T-helper 2 cell treated with Interferon-gamma antibody and Interleukin-4, amounts not matched to agents 5 μg/mL and 100 μg/mL, for 36 hours (primary cell): ENCODE data around the gene FGF14.

Source experiments
- DNase-seq: peaks from one replicate; pipeline ENCODE4 v3.0.0; 2021; ENCODE audit warnings: low spot score
- H3K27ac Mint-ChIP-seq: one replicate; pipeline ENCODE4 v1.8.0; 2021; ENCODE audit warnings: mild to moderate bottlenecking, mixed read lengths
- H3K27me3 Mint-ChIP-seq: one replicate; pipeline ENCODE4 v1.8.0; 2021; ENCODE audit warnings: low read depth, mixed read lengths
- H3K36me3 Mint-ChIP-seq: one replicate; pipeline ENCODE4 v1.8.0; 2021; ENCODE audit warnings: low read depth, mixed read lengths
- H3K4me1 Mint-ChIP-seq: one replicate; pipeline ENCODE4 v1.8.0; 2021; ENCODE audit warnings: low read depth, mixed read lengths
- H3K4me3 Mint-ChIP-seq: one replicate; pipeline ENCODE4 v1.8.0; 2022; ENCODE audit warnings: mild to moderate bottlenecking, moderate library complexity, mixed read lengths
- H3K9me3 Mint-ChIP-seq: one replicate; pipeline ENCODE4 v1.8.0; 2021; ENCODE audit warnings: mixed read lengths

FGF14 gene

DNA sequence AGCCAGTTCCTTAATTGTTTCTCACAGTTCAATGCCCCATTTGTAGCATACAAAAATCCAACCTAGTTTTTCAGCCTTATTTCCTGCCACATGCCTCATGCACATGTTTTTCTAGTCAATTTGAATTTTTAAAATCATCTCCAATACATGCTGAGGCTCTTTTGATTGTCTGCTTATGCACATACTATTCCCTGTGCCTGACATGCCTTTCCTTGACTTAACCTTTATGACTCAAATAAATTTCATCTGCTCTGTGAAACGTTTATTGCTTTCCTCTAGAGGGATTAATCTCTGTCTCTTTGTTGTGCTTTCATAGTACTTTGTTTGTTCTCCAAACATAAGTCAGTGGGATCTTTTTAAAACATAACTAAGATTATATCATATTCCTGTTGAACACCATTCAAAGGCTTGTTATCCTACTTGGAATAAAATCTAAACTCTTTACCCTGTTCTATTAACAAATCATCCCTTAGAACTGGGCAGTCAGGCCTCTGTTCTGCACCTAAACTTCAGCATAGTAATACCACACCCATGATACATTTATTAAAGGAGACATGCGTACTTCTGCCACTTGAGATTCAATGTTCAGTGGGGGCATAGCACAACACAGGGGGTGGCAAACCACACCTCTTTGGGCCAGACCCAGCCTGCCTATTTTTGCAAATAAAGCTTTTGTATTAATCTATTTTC lies 346.6 kb downstream of the FGF14 start:
- Mint-ChIP-seq H3K9me3 (peaks cover 33% of the 10 kb centered on the region), H3K4me3 (no peak overlapping the region), H3K27me3 (no peaks in the 10 kb centered on the region), H3K4me1 (no peaks in the 10 kb centered on the region), H3K27ac (no peak overlapping the region), H3K36me3 (no peaks in the 10 kb centered on the region)
- no peak for DNase-seq

DNA sequence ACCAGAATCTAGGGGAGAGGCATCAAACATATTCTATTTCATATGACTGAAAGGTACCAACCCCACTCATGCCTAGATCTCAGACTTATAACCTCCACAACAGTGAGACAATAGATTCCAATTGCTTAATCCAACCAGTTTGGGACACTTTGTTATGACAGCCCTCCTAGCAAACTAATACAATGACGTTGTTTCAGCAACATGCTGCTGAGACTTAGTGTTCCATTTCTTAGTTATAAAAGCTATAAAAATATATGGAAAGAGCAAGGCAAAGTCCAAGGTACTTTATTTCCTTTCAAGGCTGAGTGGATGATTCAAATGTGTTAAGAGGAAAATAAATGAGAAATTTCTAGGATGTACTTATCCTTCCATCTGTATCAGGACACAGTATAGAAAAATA lies 352.0 kb downstream of the FGF14 start:
- Mint-ChIP-seq H3K27me3 (no peaks in the 10 kb centered on the region), H3K4me3 (no peak overlapping the region)

DNA sequence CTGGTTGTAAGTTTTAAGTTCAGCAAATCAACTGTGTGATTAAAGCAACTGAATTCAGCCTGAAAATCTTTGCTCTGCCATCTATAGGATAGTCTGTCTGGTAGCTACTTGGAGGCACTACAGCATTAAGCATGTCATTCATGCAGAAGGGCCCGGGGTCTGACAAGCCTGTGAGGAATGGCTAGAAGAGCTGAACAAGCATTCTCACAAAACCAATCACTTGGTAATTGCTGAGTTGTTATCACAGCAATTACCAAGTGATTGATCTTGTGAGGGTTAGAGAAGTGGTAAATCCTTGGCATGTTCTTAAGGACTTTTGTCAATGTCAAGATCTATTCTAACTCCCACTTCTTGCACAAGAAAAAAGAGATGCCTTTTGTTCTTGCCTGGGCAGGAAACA lies 356.1 kb downstream of the FGF14 start:
- Mint-ChIP-seq H3K27ac (no peak overlapping the region), H3K4me3 (no peak overlapping the region), H3K27me3 (no peaks in the 10 kb centered on the region), H3K9me3 (peaks cover 4% of the 10 kb centered on the region), H3K4me1 (no peaks in the 10 kb centered on the region), H3K36me3 (no peaks in the 10 kb centered on the region)
- no peak for DNase-seq

More for the DNA sequence above, 352.0 kb downstream of the FGF14 start:
- Mint-ChIP-seq H3K27ac (no peak overlapping the region), H3K36me3 (no peaks in the 10 kb centered on the region), H3K4me1 (no peaks in the 10 kb centered on the region), H3K9me3 (peaks cover 33% of the 10 kb centered on the region)
- DNase-seq, result no peak

DNA sequence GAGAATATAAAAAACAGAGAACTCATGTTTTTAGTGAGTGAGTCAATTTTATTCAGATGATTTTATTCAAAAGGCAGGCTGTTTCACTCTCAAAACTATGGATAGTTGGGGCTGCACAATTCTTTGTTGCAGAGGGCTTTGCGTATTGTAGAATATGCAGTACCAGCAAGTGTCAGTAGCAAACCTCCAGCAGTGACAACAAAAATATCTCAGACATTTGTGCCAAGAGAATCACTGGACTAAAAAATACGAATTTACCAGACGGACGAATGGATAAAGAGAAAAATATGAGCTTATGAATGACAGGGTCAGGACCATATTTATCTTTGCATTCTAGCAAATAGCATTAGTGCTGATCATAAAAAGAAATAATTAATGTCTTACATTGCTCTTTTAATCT lies 359.1 kb downstream of the FGF14 start:
- no peaks in the 10 kb centered on the region for H3K4me1 Mint-ChIP-seq
- H3K27me3 Mint-ChIP-seq, result no peaks in the 10 kb centered on the region
- H3K36me3 Mint-ChIP-seq, result no peaks in the 10 kb centered on the region

DNA sequence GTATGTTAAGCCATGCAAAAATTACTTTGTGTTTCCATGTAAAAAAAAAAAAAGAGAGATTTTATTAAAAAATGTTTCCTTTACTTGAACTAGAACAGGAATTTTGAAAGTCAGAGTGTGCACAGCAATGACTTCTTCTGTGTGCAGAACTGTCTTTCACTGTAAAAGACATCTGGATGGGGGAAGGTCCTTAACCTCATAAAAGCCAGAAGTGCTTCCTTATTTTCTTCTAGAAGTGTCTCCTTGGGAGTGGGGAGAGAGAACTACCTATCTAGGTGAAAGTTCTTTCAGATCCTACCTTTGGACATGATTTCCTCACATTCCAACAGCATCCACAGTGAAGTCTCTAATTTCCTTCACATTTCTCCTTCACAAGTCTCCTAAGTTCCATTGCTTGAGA lies 360.3 kb downstream of the FGF14 start:
- Mint-ChIP-seq H3K36me3 (no peaks in the 10 kb centered on the region), H3K4me3 (no peak overlapping the region), H3K27me3 (no peaks in the 10 kb centered on the region), H3K9me3 (no peaks in the 10 kb centered on the region), H3K27ac (no peak overlapping the region), H3K4me1 (no peaks in the 10 kb centered on the region)
- DNase-seq, result no peak

More for the DNA sequence above, 359.1 kb downstream of the FGF14 start:
- no peak overlapping the region for H3K27ac Mint-ChIP-seq
- no peak overlapping the region for H3K4me3 Mint-ChIP-seq
- H3K9me3 Mint-ChIP-seq, result no peaks in the 10 kb centered on the region
- DNase-seq, result no peak

DNA sequence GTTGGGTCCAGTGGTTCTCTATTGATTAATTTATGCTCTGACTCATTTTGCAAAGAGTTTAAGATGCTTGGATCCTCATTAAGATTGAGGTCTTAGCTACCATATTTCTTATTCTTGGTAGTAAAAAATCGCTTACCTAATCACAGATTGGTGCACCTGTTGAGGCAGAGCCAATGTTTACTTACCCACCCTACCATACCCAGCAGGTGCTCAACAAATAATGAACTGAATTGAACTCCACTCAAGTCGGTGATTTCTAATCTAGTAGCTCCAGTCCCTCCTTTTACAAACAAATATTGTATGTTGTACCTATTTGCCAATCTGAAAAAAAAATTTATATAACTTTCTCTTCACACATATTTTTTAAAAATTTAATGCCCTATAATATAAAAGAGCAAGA lies 361.0 kb downstream of the FGF14 start:
- H3K36me3 Mint-ChIP-seq, result no peaks in the 10 kb centered on the region
- no peaks in the 10 kb centered on the region for H3K9me3 Mint-ChIP-seq
- H3K27ac Mint-ChIP-seq, result no peak overlapping the region
- DNase-seq, result no peak
- H3K27me3 Mint-ChIP-seq, result no peaks in the 10 kb centered on the region
- no peaks in the 10 kb centered on the region for H3K4me1 Mint-ChIP-seq
- no peak overlapping the region for H3K4me3 Mint-ChIP-seq

DNA sequence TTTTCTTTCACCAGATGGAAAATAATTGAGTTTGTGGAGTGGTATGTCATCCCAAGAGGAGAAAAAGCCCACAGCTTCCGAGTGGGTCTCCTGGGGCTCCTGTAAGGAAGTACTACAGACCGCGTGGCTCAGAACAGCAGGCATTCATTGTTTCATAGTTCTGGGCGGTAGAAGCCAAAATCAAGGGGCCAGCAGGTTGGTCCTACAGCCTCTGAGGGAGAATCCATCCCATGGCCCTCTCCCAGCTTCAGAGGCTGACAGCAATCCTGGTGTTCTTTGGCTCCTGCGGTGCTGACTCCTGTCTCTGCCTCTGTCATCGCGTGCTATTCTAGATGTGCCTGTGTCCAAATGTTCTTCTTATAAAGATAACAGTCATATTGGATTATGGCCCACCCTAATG lies 362.6 kb downstream of the FGF14 start:
- no peak overlapping the region for H3K27ac Mint-ChIP-seq
- DNase-seq, result no peak
- no peaks in the 10 kb centered on the region for H3K27me3 Mint-ChIP-seq

DNA sequence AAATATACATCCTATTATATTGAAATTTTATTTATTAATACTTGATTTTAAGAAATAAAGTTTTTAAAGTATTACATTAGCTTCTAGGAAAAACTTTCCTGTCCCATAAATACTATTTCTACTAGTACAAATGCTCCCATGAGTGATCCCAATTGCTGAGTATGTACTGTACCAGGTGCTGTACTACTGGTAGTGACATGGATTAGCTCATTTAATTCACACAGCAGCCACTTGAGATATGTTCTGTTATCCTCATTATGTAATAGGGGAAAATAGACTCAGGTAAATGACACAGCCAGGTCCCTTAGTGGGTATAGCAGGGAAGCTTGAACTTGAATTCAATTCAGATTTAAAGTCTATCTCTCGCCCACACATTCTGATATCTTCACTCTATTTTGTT lies 363.1 kb downstream of the FGF14 start:
- DNase-seq, result no peak
- Mint-ChIP-seq H3K9me3 (no peaks in the 10 kb centered on the region), H3K4me3 (no peak overlapping the region), H3K27ac (no peak overlapping the region), H3K36me3 (no peaks in the 10 kb centered on the region), H3K4me1 (no peaks in the 10 kb centered on the region), H3K27me3 (no peaks in the 10 kb centered on the region)

More for the DNA sequence above, 362.6 kb downstream of the FGF14 start:
- Mint-ChIP-seq H3K4me3 (no peak overlapping the region), H3K36me3 (no peaks in the 10 kb centered on the region), H3K4me1 (no peaks in the 10 kb centered on the region), H3K9me3 (no peaks in the 10 kb centered on the region)

DNA sequence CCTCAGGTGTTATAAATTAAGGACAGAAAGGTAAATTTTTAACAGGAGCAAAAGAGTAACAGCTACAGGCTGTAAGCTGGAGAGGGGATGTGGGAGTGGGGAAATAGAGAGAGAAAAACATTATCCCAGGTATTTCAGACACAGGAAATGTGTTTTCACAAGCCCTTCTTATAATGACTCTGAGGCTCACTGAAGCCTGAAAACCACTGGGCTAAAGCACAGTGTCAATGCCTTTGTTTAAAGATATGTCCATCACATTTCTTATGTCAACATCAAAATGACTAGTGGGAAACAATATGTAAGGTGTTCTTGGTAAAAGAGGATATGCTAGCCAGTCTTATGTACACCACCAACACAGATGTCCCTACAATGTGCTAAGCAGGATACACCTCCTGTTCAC lies 365.9 kb downstream of the FGF14 start:
- H3K4me3 Mint-ChIP-seq, result no peak overlapping the region
- no peaks in the 10 kb centered on the region for H3K36me3 Mint-ChIP-seq
- H3K9me3 Mint-ChIP-seq, result no peaks in the 10 kb centered on the region
- no peak for DNase-seq
- no peak overlapping the region for H3K27ac Mint-ChIP-seq
- no peaks in the 10 kb centered on the region for H3K4me1 Mint-ChIP-seq
- no peaks in the 10 kb centered on the region for H3K27me3 Mint-ChIP-seq

DNA sequence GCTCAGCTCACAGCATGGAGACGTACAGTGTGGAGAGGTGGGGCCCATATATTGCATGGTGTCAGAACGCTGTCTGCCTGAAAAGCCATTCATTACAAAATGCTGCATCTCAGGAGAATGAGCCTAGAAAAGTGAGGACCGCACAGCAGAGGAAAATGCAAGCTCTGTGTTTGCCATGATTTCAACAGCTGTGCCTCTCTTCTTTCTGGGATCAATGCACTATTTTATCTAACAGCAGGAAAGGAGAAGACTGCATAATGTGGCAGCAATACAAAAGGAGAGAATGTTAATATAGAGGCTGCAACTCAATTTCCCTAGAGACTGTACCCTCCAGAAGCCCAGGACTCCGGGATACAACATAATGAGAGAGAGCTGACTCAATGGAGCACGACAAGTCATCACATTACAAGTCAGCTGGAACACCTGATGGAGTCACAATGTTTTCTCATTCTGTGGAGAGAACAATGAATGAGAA lies 368.0 kb downstream of the FGF14 start:
- Mint-ChIP-seq H3K4me3 (no peak overlapping the region), H3K27me3 (no peaks in the 10 kb centered on the region), H3K4me1 (no peaks in the 10 kb centered on the region), H3K27ac (no peak overlapping the region), H3K9me3 (no peaks in the 10 kb centered on the region), H3K36me3 (no peaks in the 10 kb centered on the region)
- no peak for DNase-seq

DNA sequence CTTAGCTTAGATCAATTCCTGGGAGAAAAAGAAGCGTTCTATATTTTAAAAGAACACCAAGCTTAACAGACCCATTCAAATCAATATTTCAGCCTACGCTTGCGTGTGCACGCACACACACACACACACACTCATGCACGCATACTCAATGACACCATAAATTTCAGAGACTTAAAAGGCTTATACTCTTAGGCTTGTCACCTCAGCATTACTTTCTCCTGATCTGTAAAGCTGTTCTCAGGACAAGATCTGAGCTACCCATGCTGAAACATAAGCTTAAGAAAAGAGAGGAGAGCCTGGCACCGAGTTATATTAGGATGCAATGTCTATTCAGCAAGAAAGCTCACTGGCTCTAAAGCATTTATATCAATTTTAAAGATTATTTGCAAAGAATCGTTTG lies 368.5 kb downstream of the FGF14 start:
- Mint-ChIP-seq H3K27ac (no peak overlapping the region), H3K4me3 (no peak overlapping the region), H3K9me3 (no peaks in the 10 kb centered on the region), H3K27me3 (no peaks in the 10 kb centered on the region), H3K36me3 (no peaks in the 10 kb centered on the region), H3K4me1 (no peaks in the 10 kb centered on the region)
- DNase-seq, result no peak

DNA sequence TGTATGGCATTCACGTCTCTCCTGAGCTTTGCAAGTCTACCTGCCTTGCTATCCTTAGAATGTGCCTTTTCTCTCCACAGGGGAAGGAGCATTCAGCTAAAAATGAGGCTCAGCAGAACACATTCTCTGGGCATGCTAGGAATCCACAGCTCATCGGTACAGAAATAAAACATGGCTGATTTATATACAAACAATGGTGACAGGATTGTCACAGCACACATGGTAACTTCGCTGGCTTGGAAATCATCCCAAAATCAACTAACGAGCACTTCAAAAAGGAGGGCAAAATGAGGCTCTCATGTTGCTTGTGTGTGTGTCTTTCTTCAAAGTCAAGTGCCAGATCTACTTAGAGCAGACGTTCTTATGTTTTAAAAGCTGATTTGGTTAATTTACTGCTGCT lies 373.0 kb downstream of the FGF14 start:
- no peak for DNase-seq
- no peak overlapping the region for H3K4me3 Mint-ChIP-seq
- H3K27ac Mint-ChIP-seq, result no peak overlapping the region
- no peaks in the 10 kb centered on the region for H3K4me1 Mint-ChIP-seq
- H3K27me3 Mint-ChIP-seq, result no peaks in the 10 kb centered on the region
- no peaks in the 10 kb centered on the region for H3K36me3 Mint-ChIP-seq
- H3K9me3 Mint-ChIP-seq, result no peaks in the 10 kb centered on the region

DNA sequence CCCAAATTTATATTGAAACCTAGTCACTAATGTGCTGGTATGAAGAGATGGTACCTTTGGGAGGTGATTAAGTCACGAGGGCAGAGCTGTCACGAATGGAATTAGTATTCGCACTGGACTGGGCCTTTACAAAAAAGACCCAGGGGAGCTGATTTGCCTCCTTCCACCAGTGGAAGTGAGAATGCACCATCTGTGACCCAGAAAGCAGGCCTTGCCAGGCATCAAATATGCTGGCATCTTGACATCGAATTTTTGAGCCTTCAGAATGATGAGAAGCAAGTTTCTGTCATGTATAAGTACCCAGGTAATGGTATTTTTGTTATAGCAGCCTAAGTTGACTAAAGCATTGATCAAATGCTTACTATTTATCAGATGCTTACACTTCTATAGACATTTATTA lies 373.6 kb downstream of the FGF14 start:
- Mint-ChIP-seq H3K4me1 (no peaks in the 10 kb centered on the region), H3K9me3 (no peaks in the 10 kb centered on the region), H3K4me3 (no peak overlapping the region), H3K27ac (no peak overlapping the region), H3K36me3 (no peaks in the 10 kb centered on the region), H3K27me3 (no peaks in the 10 kb centered on the region)
- no peak for DNase-seq

DNA sequence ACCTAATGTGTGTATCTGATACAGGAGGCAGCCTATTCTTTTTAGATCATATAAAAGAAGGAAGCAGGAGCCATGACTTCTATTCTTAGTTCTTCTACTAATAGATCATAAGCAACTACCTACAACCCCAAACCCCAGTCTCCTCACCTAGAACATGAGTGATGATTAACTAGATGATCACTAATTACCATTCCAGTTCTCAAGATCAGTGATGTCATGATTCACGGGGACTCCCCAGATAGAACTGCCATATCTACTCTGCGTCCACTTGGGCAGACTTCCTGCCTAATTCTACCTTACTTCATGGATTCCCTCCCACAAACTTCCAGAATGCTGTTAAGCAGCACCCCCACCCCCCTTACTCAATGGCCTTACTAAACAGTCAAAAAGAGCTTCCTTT lies 380.1 kb downstream of the FGF14 start:
- Mint-ChIP-seq H3K36me3 (no peaks in the 10 kb centered on the region), H3K4me3 (no peak overlapping the region), H3K27ac (no peak overlapping the region), H3K27me3 (no peaks in the 10 kb centered on the region), H3K4me1 (no peaks in the 10 kb centered on the region), H3K9me3 (peaks cover 17% of the 10 kb centered on the region)
- DNase-seq, result no peak

DNA sequence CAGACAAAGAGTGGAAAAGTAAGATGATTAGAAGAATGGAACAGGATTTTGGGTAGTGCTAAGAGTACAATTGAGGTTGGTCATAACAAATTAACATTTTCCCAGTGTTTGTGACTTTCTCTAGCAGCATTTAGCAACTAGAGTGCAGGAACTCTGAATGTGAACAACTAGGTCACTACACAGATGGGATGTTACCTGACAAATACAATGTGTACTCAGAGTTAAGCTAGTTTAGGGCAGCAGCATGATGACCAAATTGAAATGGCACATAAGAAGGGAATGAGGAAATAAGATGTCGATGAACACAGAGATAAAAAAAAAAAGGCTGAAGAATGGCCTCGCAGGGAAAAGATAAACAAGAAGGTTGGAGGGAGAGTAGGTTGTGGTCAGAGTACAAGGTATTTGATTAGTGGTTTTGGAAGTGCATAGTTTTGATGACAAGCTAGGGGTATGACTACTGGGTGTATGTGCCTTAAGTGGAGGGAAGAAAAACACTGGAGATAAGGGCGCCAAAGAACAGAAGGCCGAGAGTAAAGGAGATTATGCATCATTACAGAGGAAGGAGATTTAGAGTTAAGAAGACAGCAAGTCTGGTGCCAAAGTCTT lies 381.1 kb downstream of the FGF14 start:
- Mint-ChIP-seq H3K4me1 (no peaks in the 10 kb centered on the region), H3K27me3 (no peaks in the 10 kb centered on the region), H3K9me3 (peaks cover 17% of the 10 kb centered on the region), H3K4me3 (no peak overlapping the region), H3K27ac (no peak overlapping the region), H3K36me3 (no peaks in the 10 kb centered on the region)
- DNase-seq, result no peak
